Neutrophil (primary cell): Measurements from ENCODE around the gene COQ10A.
"Not testable (repeated sequence)": the region's sequence is repeated elsewhere in the genome, so short reads cannot be mapped to it uniquely, and the experiment has no call there.

Source experiments
- H3K27ac ChIP-seq: fragments of 200-600 bp; sonication (generic); 2 replicates; pipeline ENCODE4 v1.5.1; 2016; ENCODE audit warnings: mild to moderate bottlenecking, moderate library complexity
- H3K27me3 ChIP-seq: fragments of 200-600 bp; sonication (generic); 2 replicates; pipeline ENCODE4 v1.6.0; 2016; ENCODE audit warnings: mild to moderate bottlenecking
- H3K36me3 ChIP-seq: fragments of 200-600 bp; sonication (generic); 2 replicates; pipeline ENCODE4 v1.5.1; 2017
- H3K4me1 ChIP-seq, 2 experiments: fragments of 200-600 bp in 1 of 2; sonication (generic) in 1 of 2; 1 replicate in 1 of 2; 2 replicates in 1 of 2; pipeline versions ENCODE4 v1.5.1 to v1.6.1; 2013 to 2016; ENCODE audit warnings: low read depth in 1 of 2, low read length in 1 of 2, mild to moderate bottlenecking in 1 of 2, moderate library complexity in 1 of 2; ENCODE audit not compliant: control insufficient read depth in 1 of 2, insufficient read depth in 1 of 2
- H3K4me3 ChIP-seq, 2 experiments: fragments of 200-600 bp in 1 of 2; sonication (generic) in 1 of 2; 1 replicate in 1 of 2; 2 replicates in 1 of 2; pipeline ENCODE4 v1.5.1; 2013 to 2016; ENCODE audit warnings: low read depth in 1 of 2, low read length in 1 of 2, mild to moderate bottlenecking in 1 of 2, moderate library complexity in 1 of 2
- H3K9me3 ChIP-seq: fragments of 200-600 bp; sonication (generic); 2 replicates; pipeline ENCODE4 v1.5.1; 2016
- TF ChIP-seq, protein P1 (sequence below): fragments of 200-600 bp; sonication (generic); IDR thresholded peaks from 2 replicates; pipeline ENCODE4 v1.5.1; 2016; ENCODE audit warnings: antibody characterized with exemption

COQ10A gene

DNA sequence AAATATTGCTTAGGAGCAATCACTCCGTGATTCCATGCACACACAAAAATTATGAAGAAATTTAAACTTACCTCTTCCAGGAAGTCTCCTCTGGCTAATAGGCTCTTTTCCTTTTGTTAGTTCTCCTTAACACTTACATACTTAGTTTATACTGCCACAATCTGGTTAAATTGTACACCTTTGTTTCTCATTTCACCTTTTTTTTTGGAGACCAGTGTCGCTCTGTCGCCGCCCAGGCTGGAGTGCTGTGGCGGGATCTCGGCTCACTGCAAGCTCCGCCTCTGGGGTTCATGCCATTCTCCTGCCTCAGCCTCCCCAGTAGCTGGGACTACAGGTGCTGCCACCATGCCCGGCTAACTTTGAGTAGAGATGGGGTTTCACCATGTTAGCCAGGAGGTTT lies 6.4 kb upstream of the COQ10A start:
- peaks cover 15 to 19% of the 10 kb centered on the region in 2 experiments for H3K4me1 ChIP-seq
- TF ChIP-seq, protein P1, sequence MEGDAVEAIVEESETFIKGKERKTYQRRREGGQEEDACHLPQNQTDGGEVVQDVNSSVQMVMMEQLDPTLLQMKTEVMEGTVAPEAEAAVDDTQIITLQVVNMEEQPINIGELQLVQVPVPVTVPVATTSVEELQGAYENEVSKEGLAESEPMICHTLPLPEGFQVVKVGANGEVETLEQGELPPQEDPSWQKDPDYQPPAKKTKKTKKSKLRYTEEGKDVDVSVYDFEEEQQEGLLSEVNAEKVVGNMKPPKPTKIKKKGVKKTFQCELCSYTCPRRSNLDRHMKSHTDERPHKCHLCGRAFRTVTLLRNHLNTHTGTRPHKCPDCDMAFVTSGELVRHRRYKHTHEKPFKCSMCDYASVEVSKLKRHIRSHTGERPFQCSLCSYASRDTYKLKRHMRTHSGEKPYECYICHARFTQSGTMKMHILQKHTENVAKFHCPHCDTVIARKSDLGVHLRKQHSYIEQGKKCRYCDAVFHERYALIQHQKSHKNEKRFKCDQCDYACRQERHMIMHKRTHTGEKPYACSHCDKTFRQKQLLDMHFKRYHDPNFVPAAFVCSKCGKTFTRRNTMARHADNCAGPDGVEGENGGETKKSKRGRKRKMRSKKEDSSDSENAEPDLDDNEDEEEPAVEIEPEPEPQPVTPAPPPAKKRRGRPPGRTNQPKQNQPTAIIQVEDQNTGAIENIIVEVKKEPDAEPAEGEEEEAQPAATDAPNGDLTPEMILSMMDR = no peak
- H3K4me3 ChIP-seq = no peak overlapping the region
- H3K36me3 ChIP-seq = peaks cover 9% of the 10 kb centered on the region
- H3K27ac ChIP-seq = no peak overlapping the region
- no peaks in the 10 kb centered on the region for H3K9me3 ChIP-seq
- no peaks in the 10 kb centered on the region for H3K27me3 ChIP-seq

DNA sequence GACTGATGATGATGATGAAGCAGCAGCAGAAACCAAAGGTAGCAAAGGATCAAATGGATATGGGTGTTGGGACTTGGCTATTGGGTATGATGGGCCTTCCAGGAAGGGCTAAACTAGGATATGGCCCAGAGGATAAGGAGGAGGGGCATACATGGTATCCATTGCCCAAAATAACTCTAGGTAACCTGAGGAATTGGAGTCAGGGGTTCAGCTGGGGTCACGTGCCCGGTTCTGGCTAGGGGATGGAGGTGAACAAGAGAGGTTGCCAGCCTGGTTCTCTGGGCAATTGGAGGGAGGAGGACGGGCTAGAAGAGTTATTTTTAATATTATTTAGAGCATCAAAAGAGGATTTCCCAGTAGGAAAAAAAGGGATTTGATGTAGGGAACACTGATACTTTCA lies 5.8 kb upstream of the COQ10A start:
- Histone ChIP-seq H3K27ac (no peak overlapping the region), H3K4me3 (no peak overlapping the region), H3K4me1 (peaks cover 19 to 22% of the 10 kb centered on the region in 2 experiments), H3K36me3 (peaks cover 4% of the 10 kb centered on the region), H3K9me3 (no peaks in the 10 kb centered on the region), H3K27me3 (no peaks in the 10 kb centered on the region)
- TF ChIP-seq, protein P1 = no peak

DNA sequence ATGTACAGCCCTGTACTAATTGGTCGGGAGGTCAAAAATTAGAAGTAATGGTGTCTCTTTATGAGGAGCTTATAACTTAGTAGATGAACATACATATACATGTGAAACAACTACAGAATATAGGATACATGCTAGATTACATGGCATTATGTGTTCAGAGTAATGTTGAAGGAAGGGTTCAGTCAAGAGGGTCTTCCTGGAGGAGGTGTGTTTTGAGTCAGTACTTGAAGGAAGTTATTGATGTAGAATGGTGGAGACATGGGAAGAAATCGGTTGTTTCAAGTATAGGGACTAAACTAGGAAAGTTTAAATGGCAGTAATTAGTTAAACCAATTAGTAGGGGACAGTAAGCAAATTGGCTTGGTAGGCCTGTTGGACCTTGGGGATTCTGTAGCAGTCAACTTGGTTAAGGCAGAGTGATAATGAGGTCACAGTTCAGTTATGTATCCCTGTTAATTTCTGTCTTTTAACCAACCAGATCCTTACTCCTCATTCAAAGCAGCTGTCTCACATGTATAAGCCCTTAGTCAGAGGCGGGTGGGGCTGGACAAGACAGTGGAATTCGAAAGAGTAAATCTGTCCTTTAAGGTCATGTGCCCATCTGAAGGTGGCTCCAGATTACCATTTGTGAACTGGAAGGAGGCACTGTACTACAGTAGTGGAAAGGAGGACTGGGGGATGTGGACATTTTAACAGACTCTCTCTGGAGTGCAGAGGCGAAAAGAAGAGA lies 5.1 kb upstream of the COQ10A start:
- H3K27ac ChIP-seq = no peak overlapping the region

DNA sequence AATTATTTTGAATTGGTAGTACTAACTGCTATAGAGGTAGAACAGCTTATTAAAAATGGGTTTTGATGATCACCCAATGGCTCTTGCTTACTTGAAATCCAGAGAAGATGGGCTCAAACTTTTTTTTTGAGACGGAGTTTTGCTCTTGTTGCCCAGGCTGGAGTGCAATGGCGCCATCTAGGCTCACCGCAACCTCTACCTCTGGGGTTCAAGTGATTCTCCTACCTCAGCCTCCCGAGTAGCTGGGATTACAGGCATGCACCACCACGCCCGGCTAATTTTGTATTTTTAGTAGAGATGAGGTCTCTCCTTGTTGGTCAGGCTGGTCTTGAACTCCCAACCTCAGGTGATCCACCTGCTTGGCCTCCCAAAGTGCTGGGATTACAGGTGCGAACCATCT lies 3.8 kb upstream of the COQ10A start:
- H3K4me3 ChIP-seq, H3K36me3 ChIP-seq, H3K27ac ChIP-seq, H3K27me3 ChIP-seq, H3K9me3 ChIP-seq: not testable (repeated sequence)
- H3K4me1 ChIP-seq = peaks cover 27% of the 10 kb centered on the region in 2 experiments

More for the DNA sequence above, 5.1 kb upstream of the COQ10A start:
- H3K4me1 ChIP-seq = peaks cover 25 to 29% of the 10 kb centered on the region in 2 experiments
- TF ChIP-seq, protein P1 = no peak
- H3K36me3 ChIP-seq = peaks cover 2% of the 10 kb centered on the region
- no peaks in the 10 kb centered on the region for H3K27me3 ChIP-seq
- no peaks in the 10 kb centered on the region for H3K9me3 ChIP-seq
- H3K4me3 ChIP-seq = no peak overlapping the region

DNA sequence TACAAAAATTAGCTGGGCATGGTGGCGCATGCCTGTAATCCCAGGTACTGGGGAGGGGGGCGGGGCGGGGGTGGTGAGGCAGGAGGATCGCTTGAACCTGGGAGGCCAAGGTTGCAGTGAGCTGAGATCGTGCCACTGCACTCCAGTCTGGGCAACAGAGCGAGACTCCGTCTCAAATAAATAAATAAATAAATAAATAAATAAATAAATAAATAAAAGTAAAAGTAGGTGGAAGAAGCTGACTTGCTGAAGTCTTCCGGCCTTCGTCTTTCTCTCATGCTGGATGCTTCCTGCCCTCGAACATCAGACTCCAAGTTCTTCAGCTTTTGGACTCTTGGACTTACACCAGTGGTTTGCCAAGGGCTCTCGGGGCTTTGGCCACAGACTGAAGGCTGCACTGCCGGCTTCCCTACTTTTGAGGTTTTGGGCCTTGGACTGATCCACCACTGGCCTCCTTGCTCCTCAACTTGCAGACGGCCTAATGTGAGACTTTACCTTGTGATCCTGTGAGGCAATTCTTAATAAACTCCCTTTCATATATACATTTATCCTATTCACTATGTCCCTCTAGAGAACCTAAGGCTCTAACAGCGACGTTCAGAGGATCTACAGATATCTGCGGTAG lies 562 bp upstream of the COQ10A start:
- Histone ChIP-seq H3K4me3 (peak overlapping the region; percentile 79 to 80), H3K27ac (peak overlapping the region; percentile 89)

DNA sequence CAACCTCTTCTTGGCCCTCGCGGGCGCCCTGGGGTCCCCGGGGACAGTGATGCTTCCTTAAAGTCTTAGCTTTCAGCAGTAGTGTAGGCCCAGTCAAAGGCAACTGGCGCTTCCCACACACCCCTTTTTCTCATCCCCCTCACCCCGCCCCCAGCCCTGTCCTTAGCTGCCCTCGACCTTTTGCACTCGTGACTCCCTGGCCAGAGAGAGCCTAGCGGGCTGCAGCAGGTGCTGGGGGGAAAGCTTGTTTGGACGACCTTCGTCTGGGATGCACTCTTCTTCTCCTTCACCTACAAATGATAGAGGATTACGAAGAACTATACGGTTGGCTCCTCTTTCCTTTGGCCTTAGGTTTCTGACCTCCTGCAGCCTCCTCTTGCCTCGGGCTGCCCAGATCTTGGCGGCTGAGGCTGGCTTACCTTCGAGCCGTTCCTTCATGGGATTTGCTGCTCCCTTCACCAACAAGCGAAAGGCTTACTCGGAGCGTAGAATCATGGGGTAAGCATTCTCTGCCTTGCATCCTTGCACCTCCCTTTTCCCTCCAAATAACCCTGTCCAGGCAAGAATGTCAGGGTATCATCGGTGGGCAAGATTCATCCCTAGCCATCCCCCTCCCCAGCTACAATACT lies 815 bp downstream of the COQ10A start:
- H3K27me3 ChIP-seq = no peaks in the 10 kb centered on the region
- H3K4me1 ChIP-seq = peaks cover 17 to 19% of the 10 kb centered on the region in 2 experiments
- H3K36me3 ChIP-seq = peaks cover 28% of the 10 kb centered on the region
- peak overlapping the region; percentile 79 to 80 for H3K4me3 ChIP-seq
- H3K27ac ChIP-seq = peak overlapping the region; percentile 89
- no peaks in the 10 kb centered on the region for H3K9me3 ChIP-seq
- TF ChIP-seq, protein P1 = no peak

More for the DNA sequence above, 562 bp upstream of the COQ10A start:
- peaks cover 17 to 19% of the 10 kb centered on the region in 2 experiments for H3K4me1 ChIP-seq
- H3K27me3 ChIP-seq, H3K9me3 ChIP-seq: not testable (repeated sequence)
- peaks cover 14% of the 10 kb centered on the region for H3K36me3 ChIP-seq
